Measurements from ENCODE around the gene GH1.

GH1 gene

DNA sequence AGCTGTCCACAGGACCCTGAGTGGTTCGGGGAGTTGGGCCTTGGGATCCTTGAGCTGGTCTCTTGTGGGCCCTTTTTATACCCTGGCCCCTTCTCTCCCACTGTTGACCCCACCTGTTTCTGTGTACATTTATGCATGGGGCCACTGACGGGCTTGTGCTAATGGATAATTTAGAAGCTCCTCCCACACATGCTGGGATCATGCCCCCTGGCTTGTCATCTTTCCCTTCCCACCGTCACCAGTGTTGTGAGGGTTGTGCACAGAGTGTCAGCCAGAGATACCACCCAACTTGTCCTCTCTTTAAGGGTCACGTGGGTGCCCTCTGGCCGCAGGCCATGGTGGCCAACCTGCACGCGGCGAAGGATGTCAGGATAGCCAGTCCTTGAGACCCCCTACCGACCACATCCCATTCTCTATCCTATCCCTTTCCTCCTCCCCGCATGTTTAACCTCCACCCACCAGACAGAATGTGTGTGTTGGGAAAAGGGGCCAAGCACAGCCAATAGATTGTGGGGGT lies at the start of gene GH1:
Gene GH1, minus strand, starts transcription at position 51 of the 517 bp plus-strand sequence. CDS start 63 bp downstream, outside the sequence.
- in situ Hi-C loops (cut with MboI; ENCODE audit: low sequenced_read_pairs) = loop anchor here (25.0 kb wide), 1 partner anchor 368 kb away; no protein-coding TSS in a partner anchor

DNA sequence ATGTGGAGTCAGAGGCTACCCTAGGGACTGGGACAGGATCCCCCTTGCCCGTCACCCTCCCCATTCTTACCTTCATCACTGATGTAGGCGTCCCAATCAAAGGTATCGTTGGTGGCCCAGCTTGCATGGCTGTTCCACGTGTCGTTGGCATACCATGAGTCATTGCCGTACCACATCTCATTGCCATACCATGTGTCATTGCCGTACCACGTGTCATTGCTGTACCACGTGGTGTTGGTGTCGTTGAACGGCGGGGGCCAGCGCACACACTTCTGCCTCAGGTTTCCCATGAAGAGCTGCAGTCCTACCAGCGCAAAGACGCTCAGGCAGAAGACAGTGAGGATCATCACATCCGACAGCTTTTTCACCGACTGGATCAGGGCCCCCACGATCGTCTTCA lies 49.3 kb upstream of the GH1 start:
- in situ Hi-C loops (cut with MboI; ENCODE audit: low sequenced_read_pairs) = no loop called here

DNA sequence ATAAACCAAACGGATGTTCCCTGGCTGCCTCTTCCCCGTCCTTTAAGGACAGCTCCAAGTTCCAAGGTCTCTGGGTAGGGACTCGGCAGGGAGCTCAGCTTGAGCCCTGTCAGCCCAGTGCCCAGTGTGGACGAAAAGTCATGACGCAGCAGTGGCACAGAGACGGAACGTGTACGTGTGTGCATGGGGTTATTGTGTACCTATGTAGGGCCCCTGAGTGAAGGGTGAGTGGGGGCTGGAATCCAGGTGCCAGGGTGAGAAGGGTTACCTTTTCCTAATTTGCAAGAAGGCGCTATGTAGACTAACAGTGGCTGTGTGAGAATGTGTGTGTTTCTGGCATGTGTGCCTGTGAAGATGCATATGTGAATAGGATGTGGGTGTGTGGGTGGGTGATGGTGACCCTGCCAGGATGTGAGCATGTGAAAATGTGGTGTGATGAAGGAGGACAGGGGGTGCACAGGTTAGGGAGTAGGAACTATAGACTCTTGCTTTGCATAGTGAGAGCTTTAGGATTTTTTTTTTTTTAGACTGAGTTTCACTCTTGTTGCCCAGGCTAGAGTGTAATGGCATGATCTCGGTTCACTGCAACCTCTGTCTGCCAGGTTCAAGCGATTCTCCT lies 48.1 kb upstream of the GH1 start:
- in situ Hi-C loops (cut with MboI; ENCODE audit: low sequenced_read_pairs) = no loop called here

DNA sequence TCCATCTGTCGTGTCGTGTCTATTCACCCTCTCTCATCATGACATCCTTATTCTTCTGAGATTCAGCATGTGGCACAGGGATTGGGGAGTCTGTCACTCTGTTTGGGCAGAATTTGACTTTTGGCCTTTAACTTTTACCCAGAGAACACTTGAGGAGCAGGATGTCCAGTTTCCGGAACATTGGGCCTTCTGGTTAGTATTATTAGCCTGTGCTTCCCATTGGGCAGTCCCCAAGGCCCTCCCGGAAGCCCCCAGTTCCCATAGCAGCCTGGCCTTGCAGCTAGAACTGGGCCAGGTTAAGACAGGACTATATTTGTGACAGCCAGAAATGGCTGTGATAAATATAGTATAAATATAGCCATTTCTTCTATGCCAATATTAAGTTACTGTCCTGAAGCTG lies 44.5 kb upstream of the GH1 start:
- in situ Hi-C loops (cut with MboI; ENCODE audit: low sequenced_read_pairs) = no loop called here

DNA sequence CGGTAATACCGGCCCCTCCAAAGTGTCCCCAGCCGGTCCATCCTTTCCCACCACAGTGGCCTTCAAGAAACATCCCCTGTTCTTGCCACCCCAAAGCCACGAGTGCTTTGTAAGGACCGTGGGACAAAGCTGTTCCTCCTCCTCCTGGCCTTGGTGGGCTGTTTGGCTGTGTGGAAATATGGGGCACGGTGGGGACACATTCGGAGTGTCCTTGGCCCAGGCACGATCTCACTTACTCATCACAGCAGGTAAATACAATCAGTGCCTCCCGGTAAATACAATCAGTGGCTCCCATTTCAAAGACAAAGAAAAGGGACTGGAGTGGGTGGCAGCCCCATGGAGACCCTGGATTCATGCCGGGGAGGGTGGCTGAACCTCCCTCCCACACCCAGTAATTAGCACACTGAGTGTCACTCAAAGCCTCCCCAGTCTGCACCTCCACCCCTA lies 43.7 kb upstream of the GH1 start:
- in situ Hi-C loops (cut with MboI; ENCODE audit: low sequenced_read_pairs) = no loop called here

DNA sequence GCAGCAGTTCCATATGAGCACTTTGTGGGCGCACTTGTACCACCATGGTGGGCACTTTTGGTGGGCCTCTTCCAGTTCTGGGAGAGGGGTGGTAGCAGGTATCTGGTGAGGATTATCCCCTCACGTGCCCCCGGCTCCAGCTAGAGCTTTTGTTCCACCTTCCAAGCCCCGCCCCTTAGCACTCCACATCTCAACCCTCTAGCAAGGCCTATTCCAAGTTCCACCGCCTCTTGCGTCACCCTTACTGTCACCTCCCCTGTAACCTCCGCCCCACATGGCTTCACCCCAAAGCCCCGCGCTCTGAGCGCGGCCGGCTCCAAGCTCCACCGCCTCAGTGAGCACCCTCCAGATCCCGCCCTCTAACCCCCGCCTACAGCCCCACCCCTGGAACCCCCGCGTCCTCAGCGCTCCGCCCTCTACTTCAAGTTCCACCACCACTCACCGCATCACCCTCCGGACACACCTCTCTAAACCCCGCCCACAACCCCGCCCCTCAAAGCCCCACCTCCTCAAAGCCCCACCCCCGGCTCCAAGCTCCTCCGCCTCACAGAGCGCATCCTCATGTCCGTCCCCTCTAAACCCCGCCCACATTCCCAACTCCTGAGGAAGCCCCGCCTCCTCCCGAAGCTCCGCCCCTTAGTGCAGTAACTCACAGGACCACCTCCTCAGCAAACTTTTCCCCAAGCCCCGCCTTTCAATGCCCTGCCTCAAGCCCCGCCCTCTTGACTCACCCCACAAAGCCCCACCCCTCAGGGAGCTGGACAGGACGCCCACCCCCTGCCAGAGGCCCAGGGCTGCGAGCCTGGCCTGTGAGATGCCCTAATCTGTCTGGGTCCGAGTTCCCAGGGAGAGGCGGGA lies 42.9 kb upstream of the GH1 start:
- in situ Hi-C loops (cut with MboI; ENCODE audit: low sequenced_read_pairs) = no loop called here

DNA sequence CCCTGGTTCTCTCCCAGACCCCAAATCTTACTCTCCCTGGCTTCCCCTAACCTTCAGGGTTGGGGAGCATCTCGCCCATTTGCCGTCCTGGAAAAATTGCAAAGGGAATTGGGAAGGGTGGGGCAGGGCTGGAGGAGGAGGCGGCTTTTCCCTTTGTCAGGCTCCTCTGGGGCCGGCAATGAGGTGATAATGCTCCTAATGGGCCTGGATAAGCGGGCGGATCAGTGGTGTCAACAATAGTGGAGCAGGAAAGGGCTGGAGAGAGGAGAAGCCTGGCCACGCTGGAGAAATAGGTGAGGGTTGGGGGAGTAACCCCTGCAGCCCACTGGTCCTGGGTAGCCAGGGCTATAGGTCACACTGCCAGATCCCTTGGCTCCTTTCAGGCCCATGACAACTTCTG lies 41.8 kb upstream of the GH1 start:
- in situ Hi-C loops (cut with MboI; ENCODE audit: low sequenced_read_pairs) = no loop called here

DNA sequence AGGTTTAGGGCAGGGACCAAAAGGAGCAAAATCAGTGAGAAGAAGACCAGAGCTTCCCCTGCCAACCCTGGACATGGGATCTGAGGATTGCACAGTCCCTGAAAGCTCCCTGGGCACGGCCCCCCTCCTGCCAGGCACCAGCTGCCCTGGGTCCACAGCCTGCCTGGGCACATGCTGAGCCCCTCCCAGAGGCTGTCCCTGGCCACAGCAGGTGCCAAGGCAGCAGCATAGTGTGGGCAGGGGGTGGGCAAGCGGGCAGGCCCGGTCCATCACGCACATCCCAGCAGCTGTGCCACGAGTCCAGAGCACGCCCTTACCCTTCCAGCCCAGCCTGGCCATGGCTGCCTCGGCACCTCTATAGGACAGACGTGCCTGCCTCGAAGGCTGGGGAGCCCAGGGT lies 41.4 kb upstream of the GH1 start:
- in situ Hi-C loops (cut with MboI; ENCODE audit: low sequenced_read_pairs) = no loop called here

DNA sequence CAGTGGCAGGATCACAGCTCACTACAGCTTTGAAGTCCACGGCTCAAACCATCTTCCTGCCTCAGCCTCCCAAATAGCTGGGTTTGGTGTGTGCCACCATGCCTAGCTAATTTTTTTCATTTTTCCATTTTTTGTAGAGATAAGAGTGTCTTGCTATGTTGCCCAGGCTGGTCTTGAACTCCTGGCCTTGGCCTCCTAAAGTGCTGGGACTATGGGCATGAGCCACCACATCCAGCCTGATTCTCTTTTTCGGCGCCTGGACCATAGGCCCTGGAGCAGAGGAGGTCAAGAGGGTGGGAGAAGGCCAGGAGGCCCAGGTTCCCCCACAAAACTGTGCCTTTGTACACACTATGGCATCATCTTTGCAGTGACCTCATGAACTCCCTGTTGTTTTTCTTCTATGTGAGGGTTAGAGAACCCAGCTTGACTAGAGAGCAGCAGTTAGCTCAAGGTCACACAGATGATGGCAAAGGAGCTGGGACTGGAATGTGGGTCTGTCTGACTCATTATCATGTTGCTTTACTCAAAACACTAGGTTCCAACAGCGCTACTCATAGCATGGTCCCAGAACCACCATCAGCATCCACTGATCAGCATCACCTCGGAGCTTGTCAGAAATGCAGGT lies 37.8 kb upstream of the GH1 start:
- in situ Hi-C loops (cut with MboI; ENCODE audit: low sequenced_read_pairs) = no loop called here

DNA sequence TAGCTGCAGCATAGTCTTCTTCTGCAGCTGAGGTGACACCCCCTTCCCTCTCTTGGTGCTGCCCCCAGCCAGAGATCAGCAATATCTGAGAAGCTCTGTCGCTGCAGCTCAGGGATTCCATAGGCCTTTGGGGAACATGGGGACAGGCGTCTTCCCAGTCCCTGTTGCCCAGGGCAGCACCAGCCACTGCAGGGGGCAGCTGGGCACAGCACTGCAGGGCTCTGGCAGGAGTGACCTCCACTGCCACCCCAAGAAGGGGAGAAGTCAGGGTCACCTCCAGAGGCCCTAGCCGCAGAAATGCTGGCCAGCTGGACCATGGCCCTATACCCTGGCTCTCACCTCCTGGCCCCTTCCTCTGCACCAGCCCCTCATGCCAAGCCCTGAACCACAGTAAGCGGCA lies 37.2 kb upstream of the GH1 start:
- in situ Hi-C loops (cut with MboI; ENCODE audit: low sequenced_read_pairs) = no loop called here

DNA sequence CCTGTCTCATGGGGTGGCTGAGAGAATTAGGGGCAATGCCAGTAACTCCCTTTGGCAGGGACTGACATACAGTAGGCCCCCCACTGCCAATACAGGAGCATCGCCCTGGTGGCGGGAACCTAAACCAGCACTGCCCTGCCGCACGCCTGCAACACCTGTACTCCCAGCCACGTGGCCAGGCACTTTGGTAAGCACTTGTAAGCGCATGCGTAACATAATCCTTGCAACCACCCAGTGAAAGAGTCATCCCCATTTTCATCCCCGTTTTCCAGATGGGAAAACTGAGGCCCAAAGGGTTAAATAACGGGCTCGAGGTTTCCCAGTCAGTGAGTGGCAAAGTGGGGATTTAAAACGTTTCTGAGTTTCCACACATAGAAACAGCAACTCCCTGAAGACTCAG lies 36.6 kb upstream of the GH1 start:
- in situ Hi-C loops (cut with MboI; ENCODE audit: low sequenced_read_pairs) = no loop called here

DNA sequence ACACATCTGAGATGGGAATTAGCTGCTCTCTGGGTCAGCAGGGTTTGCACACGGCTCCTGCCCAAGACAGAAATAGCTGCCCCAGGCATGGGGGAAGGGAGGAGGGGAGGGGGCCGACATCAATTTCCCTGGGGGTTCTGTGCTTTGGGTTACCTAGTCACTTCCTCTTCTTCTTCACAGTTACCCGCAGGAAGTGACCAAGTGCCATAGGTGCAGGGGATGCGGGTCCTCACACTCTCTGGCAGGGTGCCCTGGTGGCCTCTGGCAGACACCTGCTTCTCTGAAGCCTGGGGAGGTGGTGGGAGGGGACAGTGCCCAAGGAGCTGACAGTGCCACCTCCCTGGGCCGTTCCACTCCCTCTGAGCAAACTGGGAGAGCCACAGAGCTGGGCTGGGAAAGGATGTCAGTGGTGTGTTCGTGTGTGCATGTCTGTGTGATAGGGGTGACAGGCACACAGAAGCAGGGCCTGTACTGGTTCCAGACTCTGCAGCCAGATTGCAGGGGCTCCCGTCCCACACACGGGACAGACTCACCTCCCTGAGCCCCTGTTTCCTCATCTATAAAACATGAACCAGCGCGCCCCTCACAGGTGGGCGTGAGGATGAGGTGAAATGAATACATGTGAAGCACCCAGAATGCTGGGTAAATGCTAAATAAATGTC lies 35.9 kb upstream of the GH1 start:
- in situ Hi-C loops (cut with MboI; ENCODE audit: low sequenced_read_pairs) = no loop called here

DNA sequence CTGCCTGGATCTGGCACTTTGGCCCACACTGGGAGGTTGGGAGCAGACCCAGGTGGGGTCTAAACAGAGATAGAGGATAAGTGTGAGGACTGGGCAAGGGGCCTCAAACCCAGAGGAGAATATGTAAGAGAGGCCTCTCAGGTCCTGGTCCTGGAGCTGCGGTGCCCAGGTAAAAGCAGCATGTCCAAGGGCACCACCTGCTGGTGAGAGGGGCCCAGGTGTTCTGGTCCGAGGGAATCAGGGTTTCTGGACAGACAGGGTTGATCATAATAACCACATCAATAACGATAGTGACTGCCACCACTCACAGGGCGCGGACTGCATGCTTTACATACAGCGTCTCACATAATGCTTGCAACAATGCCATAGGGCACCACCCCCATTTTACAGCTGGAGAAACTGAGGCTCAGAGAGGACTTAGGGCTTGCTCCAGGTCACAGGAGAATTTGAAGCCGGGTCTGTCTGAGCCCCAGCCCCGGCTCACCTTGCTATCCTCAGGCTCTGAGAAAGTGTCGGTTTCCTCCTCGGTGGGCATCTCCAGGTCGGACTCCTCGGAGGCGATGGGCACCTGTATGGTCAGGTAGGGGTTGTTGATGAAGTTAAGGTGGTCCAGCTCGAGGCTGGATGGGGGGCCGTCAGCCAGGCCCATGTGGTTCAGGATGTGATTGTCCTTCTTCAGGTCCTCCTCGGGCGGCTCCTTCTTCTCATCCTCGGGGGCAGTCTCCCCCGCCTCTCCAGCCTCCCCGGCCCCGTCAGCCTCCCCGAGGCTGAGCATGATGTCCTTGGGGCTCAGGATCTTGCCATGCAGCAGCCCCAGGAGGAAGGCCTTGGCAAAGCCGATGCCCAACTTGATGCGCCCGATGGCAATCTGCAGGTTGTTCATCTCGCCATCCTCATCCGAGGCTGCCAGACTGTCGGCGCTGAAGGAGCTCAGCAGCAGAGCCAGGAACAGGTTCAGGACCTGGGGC lies 32.6 kb upstream of the GH1 start:
- in situ Hi-C loops (cut with MboI; ENCODE audit: low sequenced_read_pairs) = no loop called here

DNA sequence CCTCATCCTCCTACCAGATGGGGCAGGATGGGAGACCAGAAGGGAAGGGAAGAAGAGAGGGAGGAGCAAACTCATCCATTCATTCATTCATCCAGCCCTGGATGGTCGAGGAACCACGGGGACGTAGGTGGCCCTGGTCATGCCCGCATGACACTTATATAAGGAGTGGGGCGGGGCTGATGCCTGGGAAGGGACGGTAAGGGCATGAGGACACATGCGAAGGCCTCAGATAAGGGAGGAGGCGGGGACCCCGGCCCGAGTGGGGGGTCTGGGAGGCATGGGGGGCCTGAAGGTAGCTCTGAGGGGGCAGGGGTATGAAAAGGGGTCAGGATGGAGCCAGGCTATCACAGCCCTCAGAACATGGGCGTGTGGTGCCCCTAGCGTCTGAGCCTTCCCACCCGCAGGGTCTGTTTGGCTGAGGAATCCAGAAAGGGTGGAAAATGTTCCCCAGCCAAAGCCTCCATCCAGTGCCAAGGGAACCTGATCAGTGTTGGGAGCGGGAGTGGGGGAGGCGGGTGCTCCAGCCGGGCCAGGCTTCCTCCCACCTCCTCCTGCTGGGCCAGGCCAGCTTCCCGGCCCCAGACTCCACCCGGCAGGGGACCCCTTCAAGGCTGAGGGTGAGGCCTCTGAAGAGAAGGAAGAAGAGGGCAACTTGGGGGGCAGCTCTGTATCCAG lies 31.1 kb upstream of the GH1 start:
- in situ Hi-C loops (cut with MboI; ENCODE audit: low sequenced_read_pairs) = no loop called here

DNA sequence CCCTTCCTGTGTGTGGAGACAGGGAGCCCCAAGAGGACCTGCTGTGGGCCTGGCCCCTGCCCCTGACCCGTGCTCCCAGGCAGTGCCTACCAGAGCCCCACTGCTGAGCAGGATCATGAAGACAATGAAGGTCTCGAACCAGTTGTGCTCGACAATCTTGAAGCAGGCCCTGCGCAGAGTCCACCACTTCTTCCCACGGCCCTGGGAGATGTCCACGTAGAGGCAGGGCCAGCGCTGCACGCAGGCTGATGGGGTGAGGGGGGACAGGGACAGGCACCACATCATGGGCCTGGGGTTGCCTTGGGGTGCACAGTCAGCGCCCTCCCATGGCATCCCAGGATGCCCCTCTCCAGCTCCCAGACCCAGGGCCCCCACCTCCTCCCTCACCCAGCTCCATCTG lies 29.9 kb upstream of the GH1 start:
- in situ Hi-C loops (cut with MboI; ENCODE audit: low sequenced_read_pairs) = no loop called here

DNA sequence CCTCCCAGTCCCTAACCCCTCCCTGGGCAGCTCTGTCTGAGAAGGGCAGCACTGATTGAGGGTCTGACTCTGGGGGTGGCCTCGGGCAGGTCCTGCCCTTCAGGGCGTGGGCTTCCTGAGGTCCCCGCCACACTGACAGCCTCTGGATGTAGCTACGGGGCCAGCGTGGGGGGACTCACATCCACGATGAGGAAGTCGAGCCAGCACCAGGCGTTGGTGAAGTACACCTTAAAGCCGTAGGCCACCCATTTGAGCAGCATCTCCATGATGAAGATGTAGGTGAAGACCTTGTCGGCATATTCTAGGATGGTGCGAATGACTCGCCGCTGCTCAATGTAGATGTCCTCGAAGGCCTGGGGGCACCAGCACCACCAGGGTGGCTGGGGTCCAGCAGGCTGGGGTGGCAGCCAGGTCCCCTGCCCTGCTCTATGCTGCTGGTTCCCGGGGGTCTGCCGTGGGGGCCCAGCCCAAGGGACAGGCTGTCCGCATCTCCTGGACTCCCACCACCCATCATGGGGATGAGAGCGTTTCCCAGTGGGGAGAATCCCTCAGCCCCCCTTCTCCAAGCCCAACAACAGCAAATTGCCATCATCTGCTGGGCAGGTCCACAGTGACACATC lies 29.2 kb upstream of the GH1 start:
- in situ Hi-C loops (cut with MboI; ENCODE audit: low sequenced_read_pairs) = no loop called here

DNA sequence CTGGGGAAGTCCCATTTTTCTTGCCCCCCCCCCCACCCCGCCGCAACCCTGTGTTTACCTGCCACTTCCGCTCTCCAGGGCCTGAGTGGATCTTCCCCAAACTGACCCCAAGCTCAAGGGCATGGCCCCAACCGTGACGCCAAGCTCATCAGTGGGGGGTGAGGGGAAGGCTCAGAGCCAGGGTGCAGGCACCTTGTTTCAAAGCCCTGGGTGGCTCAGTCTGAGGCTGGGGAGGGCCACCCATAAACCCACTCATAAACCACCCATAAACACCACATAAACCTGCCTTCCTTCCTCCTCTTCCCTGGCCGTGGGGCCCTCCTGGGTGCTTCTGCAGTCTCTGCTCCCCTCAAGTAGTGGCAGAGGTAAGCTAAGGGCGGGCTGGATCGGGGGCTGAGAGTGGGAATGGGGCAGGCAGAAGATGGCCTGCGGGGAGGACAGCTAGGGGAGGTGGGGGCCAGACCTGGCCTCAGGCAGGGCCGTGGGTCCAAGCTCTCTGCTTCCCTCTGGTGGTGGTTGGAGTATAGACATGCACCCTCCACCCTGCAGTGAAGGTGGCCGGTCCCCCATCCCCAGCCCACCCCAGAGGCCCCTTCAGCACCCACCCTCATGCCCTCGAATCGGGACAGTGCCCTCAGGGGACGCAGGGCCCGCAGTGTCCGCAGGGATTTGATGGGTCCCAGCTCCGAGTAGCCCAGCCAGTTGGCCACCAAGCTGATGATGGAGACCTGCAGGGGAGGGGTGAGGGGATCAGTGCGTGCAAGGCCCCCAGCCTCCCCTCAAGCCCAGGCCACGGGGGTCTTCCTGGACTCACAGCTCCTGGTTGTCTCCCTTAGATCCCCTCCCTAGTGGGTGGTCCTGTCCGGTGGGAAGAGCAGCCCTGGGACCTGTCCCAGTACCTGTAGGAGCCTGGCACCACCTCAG lies 28.1 kb upstream of the GH1 start:
- in situ Hi-C loops (cut with MboI; ENCODE audit: low sequenced_read_pairs) = no loop called here
